ENCODE data around the gene DYRK4.

Gene DYRK4

DNA sequence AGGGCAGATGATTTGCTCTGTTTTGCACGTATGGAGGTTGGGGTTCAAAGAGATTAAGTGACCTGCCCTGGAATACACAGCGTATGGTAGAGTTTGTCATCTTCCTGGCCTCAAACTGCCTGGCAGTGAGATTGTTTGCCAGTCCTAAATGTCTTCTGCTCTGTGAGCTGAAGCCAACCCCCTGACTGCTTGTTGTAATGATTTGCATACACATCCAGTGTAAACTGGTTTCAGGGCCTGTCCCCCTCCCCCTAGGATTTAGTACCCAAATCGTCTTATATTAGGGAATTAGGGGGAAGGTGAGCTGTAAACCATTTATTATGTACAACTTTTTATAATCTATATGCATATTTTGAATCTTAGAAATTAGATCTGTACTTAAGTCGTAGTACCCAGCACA lies 48.5 kb downstream of the DYRK4 start:
- DNase-seq (ENCODE audit: low read depth in 2 of 2, low spot score in 1 of 2), result no peak

DNA sequence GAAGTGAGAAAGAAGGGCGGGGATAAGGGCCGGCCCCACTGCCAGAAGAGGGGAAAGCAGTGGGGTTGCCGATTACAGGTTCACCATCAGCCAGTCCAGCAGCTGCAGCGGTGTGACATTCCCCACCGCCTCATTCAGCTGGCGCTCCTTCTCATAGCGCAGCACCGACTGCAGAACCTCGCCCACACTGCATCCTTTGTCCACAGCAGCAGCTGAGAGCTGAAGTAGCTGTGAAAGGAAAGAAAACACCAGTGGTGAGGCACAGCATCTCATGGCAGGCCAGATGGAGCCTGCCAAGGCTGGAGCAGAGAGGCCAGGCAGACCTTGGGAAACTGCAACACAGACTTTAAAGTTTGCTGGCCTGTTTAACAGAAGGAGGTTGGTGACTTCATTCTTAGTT lies 53.7 kb downstream of the DYRK4 start:
- DNase-seq (ENCODE audit: low read depth in 2 of 2, low spot score in 1 of 2), result no peak

DNA sequence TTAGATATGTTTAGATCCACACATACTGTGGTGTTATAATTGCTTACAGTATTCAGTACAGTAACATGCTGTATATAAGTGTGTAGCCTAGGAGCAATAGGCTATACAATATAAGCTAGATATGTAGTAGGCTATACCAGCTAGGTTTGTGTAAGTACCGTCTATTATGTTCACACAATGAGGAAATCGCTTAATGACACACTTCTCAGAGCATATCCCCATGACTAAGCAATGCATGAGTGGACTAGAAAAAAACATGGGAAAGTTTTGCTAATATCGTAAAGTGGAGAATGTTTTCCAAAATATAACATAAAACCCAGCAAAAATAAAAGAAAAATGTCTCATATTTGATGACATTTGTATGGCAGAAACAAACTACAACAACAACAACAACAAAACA lies 59.5 kb downstream of the DYRK4 start:
- DNase-seq (ENCODE audit: low read depth in 2 of 2, low spot score in 1 of 2), result no peak

DNA sequence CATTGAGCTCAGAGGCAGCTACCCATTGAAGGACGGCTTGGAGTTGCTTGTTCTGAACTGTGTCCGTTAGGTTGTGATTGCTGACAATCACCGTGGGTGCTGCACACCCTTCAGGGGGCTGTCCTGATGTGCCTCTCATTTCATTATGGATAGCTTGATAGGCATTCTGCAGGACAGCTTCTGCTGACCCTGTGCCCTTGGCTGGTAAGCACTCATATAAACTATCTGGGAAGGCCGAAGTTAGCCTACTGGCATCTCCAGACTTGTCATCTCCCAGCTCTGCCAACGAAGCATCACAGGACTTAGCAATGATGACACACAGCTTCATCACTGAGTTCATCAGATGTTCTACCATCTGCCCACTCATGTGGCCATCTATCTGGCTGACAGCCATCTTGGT lies 64.5 kb downstream of the DYRK4 start:
- no peak for DNase-seq (ENCODE audit: low read depth in 2 of 2, low spot score in 1 of 2)

DNA sequence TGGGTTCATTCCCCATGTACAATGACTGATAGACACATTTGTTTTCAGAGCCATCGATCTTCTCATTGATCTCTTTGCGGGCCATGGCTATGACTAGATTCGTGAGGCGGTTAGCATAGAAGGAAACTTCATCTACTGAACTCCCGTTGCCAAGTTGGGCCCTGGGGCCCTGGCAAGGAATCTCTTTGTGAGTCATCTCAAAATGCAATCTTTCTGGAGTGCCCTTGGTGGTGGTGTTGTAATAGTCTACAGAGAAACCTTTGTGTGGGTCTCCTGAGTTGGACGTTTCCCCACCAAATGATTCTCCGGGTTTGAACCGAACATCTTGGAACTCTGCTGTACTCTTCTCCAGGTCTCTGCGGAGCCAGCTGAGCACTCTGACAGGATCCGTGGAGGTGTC lies 66.4 kb downstream of the DYRK4 start:
- DNase-seq (ENCODE audit: low read depth in 2 of 2, low spot score in 1 of 2), result no peak

DNA sequence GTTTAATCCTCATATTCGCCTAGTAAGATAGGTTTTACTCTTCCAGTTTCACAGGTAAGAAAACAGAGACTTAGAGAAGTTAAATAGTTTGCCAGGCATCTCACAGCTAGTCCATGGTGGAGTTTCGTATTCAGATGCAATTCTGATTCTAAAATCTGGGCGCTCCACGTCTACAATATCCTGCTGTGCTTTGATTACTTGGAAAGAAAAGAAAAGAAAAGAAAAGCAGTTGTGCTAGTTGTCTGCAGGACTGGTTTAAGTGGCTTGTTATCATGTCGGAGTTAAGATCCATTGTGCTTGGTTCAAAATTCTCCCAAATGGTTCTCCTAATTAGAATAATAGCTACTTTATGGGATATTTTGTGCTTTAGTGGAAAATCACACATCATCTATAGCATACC lies 68.3 kb downstream of the DYRK4 start:
- DNase-seq (ENCODE audit: low read depth in 2 of 2, low spot score in 1 of 2), result no peak

DNA sequence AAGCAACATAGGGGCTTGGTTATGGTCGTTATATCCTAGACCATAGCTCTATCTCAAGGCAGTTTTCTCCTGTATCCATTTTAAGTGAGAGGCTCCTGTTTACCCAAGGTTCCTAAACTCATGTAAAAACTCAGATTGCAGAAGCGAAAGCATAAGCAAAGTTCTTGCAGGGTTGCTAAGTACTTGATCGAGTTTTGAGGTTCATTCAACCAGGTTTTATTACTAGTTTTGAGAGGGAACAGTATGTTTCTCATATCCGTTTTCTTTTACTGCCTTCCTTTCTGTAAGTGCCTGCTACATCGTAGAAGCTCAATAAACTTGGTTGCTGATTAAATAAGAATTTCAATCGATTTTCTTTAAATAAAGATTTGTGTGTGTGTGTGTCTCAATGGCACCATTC lies 81.7 kb downstream of the DYRK4 start:
- DNase-seq (ENCODE audit: low read depth in 2 of 2, low spot score in 1 of 2), result no peak

DNA sequence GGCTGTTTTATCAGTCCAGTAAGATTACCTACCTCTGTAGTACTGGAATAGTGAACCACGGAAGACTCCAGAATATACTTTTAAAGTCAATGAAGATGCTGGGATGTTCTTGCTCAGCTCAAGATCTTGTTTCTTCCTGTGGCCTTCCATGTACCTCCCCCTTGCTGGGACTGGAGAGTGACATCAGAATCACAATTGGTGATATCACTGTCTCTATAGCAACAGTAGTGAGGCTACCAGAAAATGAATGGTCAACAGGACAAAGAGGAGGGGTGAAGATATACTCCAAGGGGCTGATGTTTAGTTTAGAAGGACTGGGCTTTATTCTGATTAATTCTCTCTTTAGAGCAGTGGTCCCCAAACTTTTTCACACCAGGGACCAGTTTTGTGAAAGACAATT lies 83.0 kb downstream of the DYRK4 start:
- no peak for DNase-seq (ENCODE audit: low read depth in 2 of 2, low spot score in 1 of 2)

DNA sequence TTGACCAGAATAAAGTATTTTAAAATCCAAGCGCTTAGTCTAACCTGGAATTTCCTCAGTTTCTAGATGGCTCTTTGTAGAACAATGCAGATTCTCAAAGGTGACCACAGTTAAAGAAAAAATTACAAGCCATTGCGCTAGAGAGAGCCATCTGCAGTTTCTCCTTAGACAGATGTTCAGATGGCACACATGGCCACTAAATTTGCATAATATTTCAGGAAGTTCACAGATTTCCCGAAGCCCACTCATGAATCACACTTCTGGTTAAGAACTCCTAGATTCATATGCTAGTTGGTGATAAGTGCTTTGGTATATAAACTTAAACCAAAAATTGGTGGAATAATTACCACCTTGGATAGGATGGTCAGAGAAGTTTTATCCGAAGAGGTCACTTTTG lies 86.1 kb downstream of the DYRK4 start:
- DNase-seq (ENCODE audit: low read depth in 2 of 2, low spot score in 1 of 2), result no peak

DNA sequence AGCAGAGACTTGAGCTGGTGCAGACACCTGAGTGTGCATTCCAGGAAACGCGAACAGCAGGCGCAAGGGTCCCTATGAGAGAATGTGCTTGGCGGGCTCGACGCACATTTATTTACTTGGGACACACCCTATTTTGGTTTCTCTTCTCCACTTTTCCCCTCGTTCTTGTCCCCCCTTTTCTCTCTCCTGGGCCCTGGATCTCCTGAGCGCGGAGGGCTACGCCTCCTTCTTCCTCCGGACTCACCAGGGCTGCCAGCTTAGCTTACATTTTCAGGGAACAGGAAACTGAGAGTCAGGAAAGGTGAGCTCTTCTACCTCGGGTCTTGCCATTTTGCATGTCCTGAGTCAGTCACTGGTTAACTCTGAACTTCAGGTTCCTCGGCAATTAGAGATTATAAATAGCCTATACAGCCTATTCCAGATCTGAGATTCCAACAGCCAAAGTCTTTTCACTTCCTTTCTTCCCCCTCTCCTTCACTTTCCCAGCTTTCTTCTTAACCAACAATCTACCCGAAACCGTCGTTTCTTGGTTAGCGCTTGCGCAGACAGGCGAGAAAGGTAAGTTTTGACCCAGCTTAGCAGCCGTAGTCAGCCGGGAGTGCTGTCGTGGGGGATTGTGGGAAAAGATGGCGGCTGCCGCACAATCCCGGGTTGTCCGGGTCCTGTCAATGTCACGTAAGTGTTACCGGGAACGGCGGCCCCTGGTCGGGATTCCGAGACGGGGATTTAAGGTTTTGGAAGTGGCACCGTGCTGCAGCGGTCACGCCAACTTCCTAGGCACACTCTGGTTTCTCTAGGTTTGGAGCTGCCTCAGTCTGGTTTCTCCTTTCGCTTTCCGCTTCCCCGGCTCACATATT lies 86.7 kb downstream of the DYRK4 start, which contains the start of the genes AKAP3 and NDUFA9:
TSS of gene AKAP3 (minus strand) at position 551 of the 857 bp plus-strand sequence. CDS start 10,855 bp downstream, outside the sequence.
TSS of gene NDUFA9 (plus strand) at position 614 of the 857 bp plus-strand sequence. CDS start at position 627, 13 bp downstream.
- DNase-seq (ENCODE audit: low read depth in 2 of 2, low spot score in 1 of 2), result peak; percentile 37 to 65

DNA sequence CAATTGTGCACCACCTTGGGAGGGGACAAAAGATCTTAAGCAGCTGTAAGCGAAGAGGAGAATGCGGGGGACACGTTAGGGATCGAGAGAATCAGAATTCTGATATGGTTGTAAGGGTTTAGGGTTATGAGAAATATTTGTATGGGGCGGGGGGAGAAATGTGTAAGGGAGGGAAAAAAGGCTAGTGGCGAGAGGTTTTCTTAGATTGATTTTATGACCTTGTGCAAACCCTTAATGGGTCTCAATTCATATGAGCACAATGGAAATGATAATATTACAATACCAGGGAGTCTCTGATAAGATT lies 87.3 kb downstream of the DYRK4 start:
- no peak for DNase-seq (ENCODE audit: low read depth in 2 of 2, low spot score in 1 of 2)

DNA sequence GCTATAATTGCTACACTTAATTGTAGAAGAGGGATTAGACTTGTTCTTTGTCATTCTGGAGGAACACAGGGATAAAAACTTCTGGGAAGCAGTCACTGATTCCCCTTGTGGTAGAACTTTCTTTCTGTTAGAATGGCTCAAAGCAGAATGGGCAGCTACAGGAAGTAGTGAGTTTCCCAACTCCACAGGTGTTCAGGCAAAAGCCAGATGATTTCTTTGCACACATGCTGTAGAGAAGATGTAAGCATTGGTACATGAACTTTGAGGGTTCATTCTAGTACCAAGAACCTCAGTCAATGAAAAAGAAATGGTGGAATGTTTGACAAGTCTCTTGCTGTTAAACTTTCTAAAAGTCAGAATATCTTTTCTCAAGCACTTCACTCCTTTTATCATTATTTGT lies 91.2 kb downstream of the DYRK4 start:
- DNase-seq (ENCODE audit: low read depth in 2 of 2, low spot score in 1 of 2), result no peak

DNA sequence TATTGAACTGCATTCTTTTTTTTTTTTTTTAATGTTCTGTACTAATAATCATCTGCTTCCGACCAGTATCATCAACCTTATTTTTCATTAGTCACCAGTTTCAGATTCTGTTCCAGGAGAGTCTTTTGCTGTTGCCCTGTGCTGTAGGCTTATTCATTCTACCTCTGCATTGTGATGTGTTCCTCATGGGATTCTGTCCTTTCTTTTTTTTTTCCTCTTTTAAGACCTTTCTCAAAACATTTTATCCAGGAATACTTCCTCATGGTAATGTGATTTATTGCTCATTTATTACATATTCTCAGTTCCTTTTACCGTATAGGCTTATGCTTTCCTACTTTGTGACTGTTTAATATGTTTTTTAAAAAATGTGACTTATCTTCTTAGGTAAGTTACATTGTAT lies 91.7 kb downstream of the DYRK4 start:
- DNase-seq (ENCODE audit: low read depth in 2 of 2, low spot score in 1 of 2), result no peak
